Astrocyte (in vitro differentiated cells and primary cell): Measurements from ENCODE around the gene KCNH2.

Experiments
- CTCF ChIP-seq: IDR thresholded peaks from 2 replicates; pipeline ENCODE4 v1.5.1; 2011; ENCODE audit warnings: low read depth, mild to moderate bottlenecking, inconsistent platforms, low read length, moderate library complexity; ENCODE audit not compliant: insufficient read depth
- EZH2 ChIP-seq: IDR thresholded peaks from 2 replicates; pipeline ENCODE4 v1.6.1; 2012; ENCODE audit warnings: mild to moderate bottlenecking, low read length, inconsistent platforms; ENCODE audit not compliant: insufficient read depth

- TF ChIP-seq CTCF (no peak), EZH2 (no peak)
These were observed 32.8 kb downstream of the KCNH2 start for GRCh38 chr7:150945171-150945852.
